ENCODE measurements around the gene KRT15.
A peak's percentile ranks its signal among the peaks of the same experiment; 100 is the strongest.

The KRT15 gene

DNA sequence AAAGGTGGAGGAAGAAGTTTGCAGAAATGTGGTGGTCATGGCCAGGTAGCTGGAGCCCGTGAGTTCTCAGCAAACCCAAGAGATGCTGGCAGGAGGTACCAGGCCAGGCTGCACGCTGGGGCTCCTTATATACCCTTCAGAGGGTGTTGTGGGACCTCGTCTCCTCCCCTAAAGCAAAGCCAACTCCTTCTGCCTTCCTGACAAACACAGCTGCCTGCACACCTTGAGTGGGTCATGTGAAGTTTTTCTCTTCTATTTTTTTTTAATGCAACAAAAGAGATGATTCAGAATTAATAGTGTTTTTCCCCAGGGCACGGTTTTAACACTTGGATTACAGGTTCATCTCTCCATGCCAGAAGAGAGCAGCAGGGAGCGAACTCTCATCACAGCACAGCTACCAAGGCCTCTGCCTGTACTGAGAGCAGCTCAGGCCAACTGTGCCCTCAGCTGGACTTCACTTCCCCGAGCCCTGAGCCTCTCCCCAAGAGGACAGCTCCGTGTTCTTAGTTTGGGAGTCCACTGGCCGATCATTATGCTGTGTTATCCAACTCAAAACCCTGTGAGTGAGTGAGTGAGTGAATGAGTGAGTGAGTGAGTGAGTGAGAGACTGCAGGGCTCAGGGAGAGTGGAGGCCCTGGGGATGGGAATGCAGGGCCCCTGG, at the start of gene KRT15:
KRT15 (minus strand) TSS at position 102 of the 661 bp plus-strand sequence; CDS start at position 39, 63 bp downstream.
- DNase-seq, result peak; percentile 43

DNA sequence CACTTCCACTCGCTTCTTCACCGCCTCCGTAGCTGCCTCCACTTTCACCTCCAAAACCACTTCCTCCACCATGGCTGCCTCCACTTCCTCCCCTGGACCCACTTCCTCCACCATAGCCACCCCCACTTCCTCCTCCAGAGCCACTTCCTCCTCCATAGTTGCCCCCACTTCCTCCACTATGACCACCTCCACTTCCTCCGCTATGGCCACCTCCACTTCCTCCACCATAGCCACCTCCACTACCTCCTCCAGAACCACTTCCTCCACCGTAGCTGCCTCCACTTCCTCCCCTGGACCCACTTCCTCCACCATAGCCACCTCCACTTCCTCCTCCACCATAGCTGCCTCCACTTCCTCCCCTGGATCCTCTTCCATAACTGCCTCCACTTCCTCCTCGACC, 48.6 kb upstream of the KRT15 start:
- DNase-seq, result no peak

DNA sequence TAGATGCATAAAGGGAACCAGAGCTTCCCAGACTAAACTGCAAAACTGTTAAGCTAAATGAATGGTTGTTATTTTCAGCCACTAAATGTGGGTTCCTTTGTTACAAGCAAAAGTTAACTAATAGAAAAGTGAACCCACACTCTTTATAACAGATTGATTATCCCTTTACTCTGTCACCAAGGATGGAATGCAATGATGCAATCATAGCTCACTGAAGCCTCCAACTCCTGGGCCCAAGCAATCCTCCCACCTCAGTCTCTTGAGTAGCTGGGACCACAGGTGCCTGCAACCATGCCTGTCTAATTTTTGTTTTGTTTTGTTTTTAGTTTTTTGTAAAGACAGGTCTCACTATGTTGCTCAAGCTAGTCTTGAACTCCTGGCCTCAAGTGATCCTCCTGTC, 46.6 kb upstream of the KRT15 start:
- no peak for DNase-seq

- no peak for DNase-seq
Measured at GRCh38 chr17:41563607-41564170, 45.0 kb upstream of the KRT15 start.

GRCh38 chr17:41561554-41561953, 42.9 kb upstream of the KRT15 start:
- no peak for DNase-seq

GRCh38 chr17:41559548-41559947, 40.9 kb upstream of the KRT15 start:
- no peak for DNase-seq

GRCh38 chr17:41556931-41557330, 38.2 kb upstream of the KRT15 start:
- no peak for DNase-seq

- DNase-seq, result no peak
Measured at GRCh38 chr17:41556306-41556705, 37.6 kb upstream of the KRT15 start.

- no peak for DNase-seq
Measured at GRCh38 chr17:41555105-41555887, 36.6 kb upstream of the KRT15 start.

DNA sequence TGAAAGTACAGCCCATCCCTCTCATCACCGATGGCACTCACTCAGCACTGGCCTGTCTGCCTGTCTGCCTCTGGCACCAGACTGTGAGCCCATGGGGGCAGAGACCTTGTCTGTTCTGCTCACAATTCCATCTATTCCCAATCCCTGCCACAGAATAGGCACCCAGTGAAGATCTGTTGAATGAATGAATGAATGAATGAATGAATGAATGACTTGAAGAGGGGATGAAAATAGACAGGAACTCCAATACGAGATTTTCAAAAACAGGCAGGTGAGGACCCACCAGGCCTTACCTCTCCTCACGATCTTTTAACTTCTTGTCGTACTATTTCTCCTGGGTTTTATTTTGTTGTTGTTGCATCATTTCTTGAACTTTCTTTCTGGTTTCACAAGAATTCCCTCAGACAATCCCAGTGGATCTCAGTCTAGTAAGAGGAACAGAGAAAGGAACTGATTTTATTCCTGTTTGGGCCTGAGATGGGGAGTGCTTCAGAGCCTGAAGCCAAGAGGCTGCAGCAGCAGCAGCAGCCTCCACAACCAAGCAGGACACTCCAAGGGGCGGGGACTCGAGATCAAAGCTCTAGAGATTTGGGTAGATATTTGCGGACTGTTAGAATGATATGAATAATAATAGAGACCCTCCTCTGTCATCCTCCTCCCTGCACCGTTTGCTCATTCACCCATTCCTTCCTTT, 35.4 kb upstream of the KRT15 start:
- no peak for DNase-seq

- DNase-seq, result no peak
Measured at GRCh38 chr17:41553176-41553575, 34.5 kb upstream of the KRT15 start.

GRCh38 chr17:41552455-41552854, 33.8 kb upstream of the KRT15 start:
- no peak for DNase-seq

DNA sequence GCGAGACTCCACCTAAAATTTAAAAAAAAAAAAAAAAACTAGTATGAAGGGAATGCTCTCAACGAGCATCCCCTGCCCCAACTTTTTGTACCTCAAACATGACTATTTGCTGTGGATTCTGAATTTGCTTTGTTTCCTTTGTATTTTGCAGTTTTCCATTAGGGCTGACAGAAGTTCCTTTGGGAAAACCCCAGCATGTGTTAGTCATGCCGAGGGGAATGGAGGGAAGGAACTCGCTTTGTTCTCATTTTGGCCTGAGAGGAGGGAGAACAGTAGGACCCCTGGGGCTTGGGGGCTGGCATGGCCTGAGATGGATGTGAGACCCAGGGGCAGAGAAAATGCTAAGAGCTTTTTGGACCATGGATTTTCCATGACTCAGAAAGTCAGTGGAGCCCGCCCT, 32.7 kb upstream of the KRT15 start:
- no peak for DNase-seq

- DNase-seq, result no peak
Measured at GRCh38 chr17:41549596-41550039, 30.9 kb upstream of the KRT15 start.

DNA sequence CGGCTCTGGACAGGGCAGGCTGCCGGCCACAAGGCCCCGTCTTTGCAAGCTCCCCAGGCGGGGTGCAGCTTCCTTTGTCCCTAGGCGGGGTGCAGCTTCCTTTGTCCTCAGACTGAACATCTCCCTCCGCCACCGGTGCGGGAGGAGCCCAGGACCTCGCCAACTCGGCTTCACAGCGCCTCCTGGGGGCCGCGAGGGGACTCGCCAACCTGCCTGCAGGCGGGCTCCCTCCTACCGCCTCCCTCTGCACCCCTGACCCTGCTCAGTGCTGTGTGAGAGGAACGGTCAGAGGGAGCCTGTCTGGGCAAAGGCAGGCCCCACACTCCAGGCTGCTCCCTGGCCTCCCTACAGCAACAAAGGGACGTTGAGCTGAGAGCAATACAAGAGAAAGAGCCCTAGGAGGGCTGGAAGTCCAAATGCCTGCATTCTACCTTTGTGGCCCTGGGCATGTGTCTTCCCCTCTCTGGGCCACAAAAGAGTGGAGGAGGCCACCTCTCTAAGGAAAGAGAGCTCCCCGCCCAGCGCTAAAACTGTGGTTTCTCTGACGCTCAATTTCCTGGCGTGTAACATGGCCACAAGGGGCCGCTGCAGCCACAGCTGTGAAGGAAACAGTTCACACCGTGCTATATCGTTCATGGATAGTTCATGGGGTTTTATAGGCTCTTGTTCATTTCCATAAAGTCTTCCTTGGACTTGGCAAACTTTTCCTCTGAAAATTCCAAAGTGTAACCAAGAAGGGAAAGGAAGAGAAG, 30.3 kb upstream of the KRT15 start:
- peak; percentile 37 for DNase-seq

DNA sequence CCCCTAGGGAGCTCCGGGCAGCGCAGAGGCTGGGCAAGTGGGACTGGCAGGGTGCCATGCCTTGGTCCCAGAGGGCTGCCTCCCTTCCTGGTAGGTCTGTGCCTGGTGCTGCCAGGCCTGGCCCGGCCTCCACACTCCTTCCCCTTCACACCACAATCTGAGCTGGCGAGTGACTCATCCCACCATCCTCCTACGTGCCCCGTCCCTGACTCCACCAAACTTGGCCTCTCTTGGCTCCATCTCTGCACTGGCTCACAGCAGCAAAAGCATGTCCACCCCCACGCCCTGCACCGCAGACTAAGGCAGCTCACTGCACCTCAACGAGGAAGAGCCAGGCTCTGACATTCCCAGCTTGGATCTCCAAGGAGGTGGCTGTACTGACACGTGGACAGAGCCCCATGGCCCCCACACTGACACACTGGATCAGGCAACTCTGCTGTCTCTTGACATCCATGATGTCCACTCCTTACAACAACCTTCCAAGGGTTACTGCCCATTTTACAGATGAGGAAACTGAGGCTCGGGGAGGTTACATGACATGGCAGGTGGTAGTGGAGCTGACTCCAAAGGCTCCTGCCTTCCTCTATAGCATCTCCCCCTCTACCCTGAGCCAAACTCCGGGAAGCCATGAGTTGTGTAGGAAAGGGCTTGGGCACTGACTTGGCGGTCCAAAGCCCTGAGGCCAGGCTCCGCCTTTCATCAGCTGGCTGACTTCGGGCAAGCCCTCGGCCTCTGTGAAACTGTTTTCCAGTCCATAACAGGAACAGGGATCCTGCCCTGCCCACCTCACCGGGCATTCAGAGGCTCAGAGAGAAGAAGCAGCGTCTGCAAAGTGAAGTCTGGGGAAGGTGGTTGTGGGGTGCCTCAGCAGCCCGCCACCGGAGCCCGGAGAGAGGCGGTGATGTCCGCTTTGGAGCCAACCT, 29.5 kb upstream of the KRT15 start:
- DNase-seq, result no peak

GRCh38 chr17:41547378-41547841, 28.7 kb upstream of the KRT15 start:
- DNase-seq, result no peak

GRCh38 chr17:41546819-41547218, 28.1 kb upstream of the KRT15 start:
- DNase-seq, result no peak

- no peak for DNase-seq
Measured at GRCh38 chr17:41545829-41546410, 27.2 kb upstream of the KRT15 start.

DNA sequence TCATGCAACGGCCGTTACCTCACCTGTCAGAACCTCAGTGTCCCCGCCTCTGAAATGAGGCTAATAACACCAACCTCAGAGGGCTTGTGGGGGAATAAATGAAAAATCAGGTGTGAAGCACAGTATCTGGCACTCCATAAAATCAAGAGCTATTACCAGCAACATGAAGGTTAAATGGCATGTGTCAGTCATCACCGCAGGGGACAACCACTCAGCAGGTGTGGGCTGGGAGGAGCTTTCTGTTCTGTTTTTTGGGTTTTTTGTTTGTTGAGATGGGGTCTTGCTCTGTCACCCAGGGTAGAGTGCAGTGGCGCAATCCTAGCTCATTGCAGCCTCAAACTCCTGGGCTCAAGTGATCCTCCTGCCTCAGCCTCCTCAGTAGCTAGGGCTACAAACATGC, 26.2 kb upstream of the KRT15 start:
- no peak for DNase-seq

DNA sequence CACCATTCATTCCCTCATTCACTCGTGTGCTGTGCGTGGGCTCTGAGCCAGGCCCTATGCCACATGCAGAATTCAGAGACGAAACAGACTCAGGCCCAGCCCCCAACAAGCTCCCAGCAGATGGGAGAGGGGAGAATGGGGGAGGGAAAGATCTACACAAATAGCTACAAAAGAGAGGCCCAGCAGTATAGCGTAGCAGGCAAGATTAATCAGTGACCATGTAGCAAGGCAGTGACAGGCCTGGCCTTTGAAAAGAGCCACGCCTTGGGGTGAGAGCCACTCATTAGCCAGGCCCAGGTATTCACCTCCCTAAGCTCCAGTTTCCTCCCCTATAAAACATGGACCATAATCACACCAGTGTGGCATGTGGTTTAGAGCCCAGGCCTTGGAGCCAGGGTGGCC, 25.8 kb upstream of the KRT15 start:
- DNase-seq, result peak; percentile 51

Measured in NCI-H1105 (cell line).